Activated CD4-positive, CD25-positive, alpha-beta regulatory T cell treated with anti-CD3 and anti-CD28 coated beads, Interleukin-2, amount 50 U/mL, for 24 hours (primary cell): ENCODE results near the gene SLC22A2.
"Not testable (repeated sequence)": the region's sequence is repeated elsewhere in the genome, so short reads cannot be mapped to it uniquely, and the experiment has no call there.

ENCODE experiments used
- ATAC-seq, 2 donors: fragments of 150-1000 bp; cut with Tn5 transposase; one replicate each; pipeline ENCODE4 v1.10.0; 2021; ENCODE audit warnings: mild to moderate bottlenecking in 1 of 2, moderate library complexity in 1 of 2

Gene SLC22A2

GRCh38 chr6:160258346-160259142 lies at the start of gene SLC22A2:
Gene SLC22A2 (minus strand): TSS chr6:160258821. CDS start chr6:160258757, 64 bp downstream.
- no peak for ATAC-seq

- ATAC-seq = no peak
Measured at GRCh38 chr6:160305926-160306713, 47.5 kb upstream of the SLC22A2 start.

GRCh38 chr6:160303806-160304205 lies 45.2 kb upstream of the SLC22A2 start:
- ATAC-seq = no peak

DNA sequence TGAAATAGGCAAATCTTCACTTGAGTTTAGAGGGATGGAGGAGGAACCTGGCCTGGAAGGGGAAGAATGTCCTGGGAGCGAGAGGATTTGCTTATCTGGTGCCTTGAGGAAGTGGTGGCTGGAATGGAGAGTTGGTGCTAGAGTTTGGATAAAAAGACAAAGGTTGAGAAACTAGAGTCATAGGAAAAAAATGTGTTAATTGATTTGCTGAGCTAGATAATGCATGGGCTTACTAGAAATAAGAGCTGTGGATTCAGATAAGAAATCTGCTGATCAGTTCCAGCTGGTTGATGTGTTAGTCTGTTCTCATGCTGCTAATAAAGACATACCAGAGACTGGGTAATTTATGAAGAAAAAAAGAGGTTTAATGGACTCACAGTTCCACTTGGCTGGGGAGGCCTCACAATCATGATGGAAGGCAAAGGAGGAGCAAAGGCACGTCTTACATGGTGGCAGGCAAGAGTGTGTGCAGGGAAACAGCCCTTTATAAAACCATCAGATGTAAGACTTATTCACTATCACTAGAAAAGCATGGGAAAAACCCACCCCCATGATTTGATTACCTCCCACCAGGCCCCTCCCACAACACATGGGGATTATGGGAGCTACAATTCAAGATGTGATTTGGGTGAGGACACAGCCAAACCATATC lies 43.9 kb upstream of the SLC22A2 start:
- not testable (repeated sequence) for ATAC-seq

GRCh38 chr6:160301339-160301738 lies 42.7 kb upstream of the SLC22A2 start:
- ATAC-seq = no peak

DNA sequence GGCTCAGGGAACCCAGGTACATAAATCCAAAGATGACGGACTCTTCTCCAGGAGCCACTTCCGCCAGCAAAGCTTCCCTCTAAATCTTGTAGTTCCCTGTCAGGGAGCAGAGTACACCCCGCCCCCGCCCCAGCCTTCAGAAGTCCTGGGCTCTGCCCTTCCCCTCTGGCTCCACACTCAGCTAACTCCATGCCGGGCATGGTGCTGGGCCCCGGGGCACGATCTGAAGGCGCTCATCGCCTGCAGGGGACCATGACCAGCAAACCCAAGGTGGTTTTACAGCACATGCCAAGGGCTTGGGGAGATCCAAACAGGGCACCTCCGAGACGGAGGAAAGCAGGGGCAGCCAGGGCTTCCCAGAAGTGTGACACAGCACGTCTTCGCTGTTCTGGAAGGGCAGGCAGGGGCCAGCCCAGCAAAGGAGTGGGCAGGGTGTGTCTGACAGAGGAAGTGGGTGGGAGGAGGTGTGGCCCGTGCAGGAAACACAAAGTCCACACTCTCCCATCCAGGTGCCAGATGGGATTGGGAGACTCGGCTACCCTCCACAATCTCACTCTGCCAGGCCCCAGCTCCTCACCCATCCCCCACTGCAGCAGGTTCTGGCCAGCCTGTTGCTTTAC lies 41.6 kb upstream of the SLC22A2 start:
- no peak for ATAC-seq

GRCh38 chr6:160299559-160299958 lies 40.9 kb upstream of the SLC22A2 start:
- no peak for ATAC-seq

DNA sequence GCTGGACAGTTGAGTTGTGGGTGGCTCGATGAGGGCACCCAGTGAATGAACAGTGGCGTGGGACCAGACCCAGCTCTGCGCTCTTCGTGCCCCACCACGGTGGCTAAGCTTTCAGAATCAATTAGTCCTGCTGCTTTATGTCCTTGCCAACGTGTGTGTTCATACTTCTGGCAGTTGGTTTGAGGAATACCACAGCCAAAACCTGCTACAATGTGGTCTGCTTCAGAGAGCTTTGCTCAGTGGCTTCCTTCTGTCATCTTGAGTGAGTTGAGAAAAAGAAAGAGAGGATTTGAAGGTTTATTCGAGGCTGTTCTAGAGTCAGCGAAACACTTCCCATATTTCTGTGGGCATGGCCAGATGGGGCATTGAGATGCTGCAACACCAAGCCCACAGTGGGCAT lies 39.5 kb upstream of the SLC22A2 start:
- no peak for ATAC-seq

- ATAC-seq = no peak
Measured at GRCh38 chr6:160297310-160297709, 38.7 kb upstream of the SLC22A2 start.

- no peak for ATAC-seq
Measured at GRCh38 chr6:160293844-160294243, 35.2 kb upstream of the SLC22A2 start.

- no peak for ATAC-seq
Measured at GRCh38 chr6:160285541-160286105, 27.0 kb upstream of the SLC22A2 start.

GRCh38 chr6:160284575-160284974 lies 26.0 kb upstream of the SLC22A2 start:
- ATAC-seq = no peak

GRCh38 chr6:160282444-160282843 lies 23.8 kb upstream of the SLC22A2 start:
- ATAC-seq = no peak

DNA sequence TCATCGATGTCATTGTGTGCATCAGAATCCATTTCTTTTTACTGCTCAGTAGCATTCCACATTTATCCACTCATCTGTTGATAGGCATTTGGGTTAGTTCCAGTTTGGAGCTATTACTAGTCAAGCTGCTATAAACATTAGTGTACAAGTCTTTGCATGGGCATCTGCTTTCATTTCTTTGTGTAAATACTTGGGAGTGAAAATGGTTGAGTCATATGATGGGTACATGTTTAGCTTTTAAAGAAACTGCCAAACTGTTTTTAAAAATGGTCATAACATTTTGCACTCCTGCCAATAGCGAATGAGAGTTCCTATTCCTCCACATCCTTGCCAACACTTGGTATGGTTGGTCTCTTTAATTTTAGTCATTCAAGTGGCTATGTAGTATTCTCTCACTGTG lies 21.2 kb upstream of the SLC22A2 start:
- ATAC-seq = no peak

GRCh38 chr6:160278786-160279310 lies 20.2 kb upstream of the SLC22A2 start:
- ATAC-seq = no peak

GRCh38 chr6:160278311-160278710 lies 19.7 kb upstream of the SLC22A2 start:
- ATAC-seq = no peak

DNA sequence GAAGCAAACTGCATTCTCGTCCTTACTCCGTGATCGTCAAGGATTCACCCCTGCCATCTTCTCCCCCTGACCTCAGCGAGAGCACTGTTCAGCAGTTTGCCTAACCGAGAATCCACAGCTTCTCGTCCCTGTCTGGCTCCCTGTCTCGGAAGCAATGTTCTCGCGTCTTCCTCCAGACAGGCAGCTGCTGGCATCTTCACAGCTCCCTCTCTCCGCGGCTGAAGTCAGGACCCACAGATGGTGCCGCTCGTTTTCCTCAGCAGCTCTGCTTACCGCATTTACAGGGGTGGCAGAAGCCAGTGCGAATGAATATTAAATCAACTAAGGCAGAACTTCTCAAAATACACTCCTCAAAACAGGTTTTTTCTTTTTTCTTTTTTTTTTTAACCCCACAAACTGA lies 18.9 kb upstream of the SLC22A2 start:
- no peak for ATAC-seq

- no peak for ATAC-seq
Measured at GRCh38 chr6:160277144-160277543, 18.5 kb upstream of the SLC22A2 start.

GRCh38 chr6:160276126-160276525 lies 17.5 kb upstream of the SLC22A2 start:
- ATAC-seq = no peak

DNA sequence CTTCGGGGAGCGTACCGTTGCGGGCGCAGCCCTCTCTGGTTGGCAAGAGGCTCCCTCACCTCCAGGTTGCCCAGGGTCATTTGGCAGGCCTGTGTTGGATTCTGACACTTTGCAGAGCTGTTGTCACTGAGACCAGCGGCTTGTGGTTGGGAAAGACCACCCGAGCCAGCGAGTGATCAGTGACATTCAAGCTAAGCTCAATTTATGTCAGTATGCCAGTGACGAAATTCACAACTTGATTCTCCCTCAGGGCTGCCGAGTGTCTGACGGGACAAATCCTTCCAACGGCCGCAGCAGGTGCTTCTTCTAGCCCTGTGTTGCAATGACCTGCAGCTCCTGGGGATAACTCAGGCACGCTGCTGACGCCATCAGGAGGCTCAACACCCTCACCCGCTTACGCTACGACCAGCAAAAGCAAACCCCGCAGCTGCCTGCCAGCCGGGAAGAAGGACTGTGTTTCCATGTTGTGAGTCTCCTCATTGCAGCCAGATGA lies 16.9 kb upstream of the SLC22A2 start:
- no peak for ATAC-seq

GRCh38 chr6:160274871-160275510 lies 16.4 kb upstream of the SLC22A2 start:
- ATAC-seq = no peak

GRCh38 chr6:160273750-160274149 lies 15.1 kb upstream of the SLC22A2 start:
- no peak for ATAC-seq
